Thymus (tissue), 14 donors: ENCODE measurements around the gene IFIT5. TPM values are rescaled to one million over a fixed set of nuclear protein-coding genes. Genes with fewer than 3 reads are reported as not detected.

Source experiments
- DNase-seq, 9 donors: peaks; one replicate each; pipeline ENCODE4 v3.0.0-alpha.2; 2013; ENCODE audit warnings: low spot score in 9 of 9, low read depth in 6 of 9, missing footprints in 1 of 9
- H3K27ac ChIP-seq, 2 donors: one replicate each; pipeline ENCODE4 v1.5.1; 2013; ENCODE audit warnings: control low read depth in 1 of 2, low read depth in 1 of 2, low read length in 1 of 2, mild to moderate bottlenecking in 1 of 2, moderate library complexity in 1 of 2
- H3K27me3 ChIP-seq, 2 donors: one replicate each; pipeline ENCODE4 v1.5.1; 2013; ENCODE audit warnings: low read length in 1 of 2; ENCODE audit not compliant: control insufficient read depth in 2 of 2, insufficient read depth in 1 of 2
- H3K36me3 ChIP-seq, 2 donors: one replicate each; pipeline ENCODE4 v1.5.1; 2013; ENCODE audit warnings: low read length in 1 of 2, mild to moderate bottlenecking in 1 of 2, moderate library complexity in 1 of 2; ENCODE audit not compliant: control insufficient read depth in 2 of 2, insufficient read depth in 2 of 2
- H3K4me1 ChIP-seq, 2 donors: one replicate each; pipeline ENCODE4 v1.5.1; 2013; ENCODE audit warnings: low read length in 2 of 2; ENCODE audit not compliant: control insufficient read depth in 2 of 2, insufficient read depth in 2 of 2
- H3K4me3 ChIP-seq, 2 donors: one replicate each; pipeline ENCODE4 v1.5.1; 2013; ENCODE audit warnings: low read length in 2 of 2, control low read depth in 1 of 2, mild to moderate bottlenecking in 1 of 2
- H3K9me3 ChIP-seq, 2 donors: one replicate each; pipeline ENCODE4 v1.5.1; 2013; ENCODE audit warnings: low read length in 1 of 2, mild to moderate bottlenecking in 1 of 2; ENCODE audit not compliant: control insufficient read depth in 2 of 2, insufficient read depth in 1 of 2
- WGBS: extraction: QIAGEN DNeasy Blood & Tissue Kit; methylation state at CpG from one replicate; pipeline ENCODE4 v1.1.7; 2013; 5-methylcytosine and 5-hydroxymethylcytosine counted together
- long read RNA-seq, 10 donors: transcript quantifications; one replicate each; lab custom pipeline, GENCODE V29; 2026
- polyA plus RNA-seq: library from polyadenylated mRNA; stranded (reverse); fragments of 200-250 nt; gene quantifications from one replicate; pipeline ENCODE4 v1.2.3, GENCODE V29; 2013
- total RNA-seq: library from RNA; stranded (reverse); fragments of 120-200 nt; gene quantifications from one replicate; pipeline ENCODE4 v1.2.4, GENCODE V29; 2013
- donor health status: healthy.

The IFIT5 gene, protein sequence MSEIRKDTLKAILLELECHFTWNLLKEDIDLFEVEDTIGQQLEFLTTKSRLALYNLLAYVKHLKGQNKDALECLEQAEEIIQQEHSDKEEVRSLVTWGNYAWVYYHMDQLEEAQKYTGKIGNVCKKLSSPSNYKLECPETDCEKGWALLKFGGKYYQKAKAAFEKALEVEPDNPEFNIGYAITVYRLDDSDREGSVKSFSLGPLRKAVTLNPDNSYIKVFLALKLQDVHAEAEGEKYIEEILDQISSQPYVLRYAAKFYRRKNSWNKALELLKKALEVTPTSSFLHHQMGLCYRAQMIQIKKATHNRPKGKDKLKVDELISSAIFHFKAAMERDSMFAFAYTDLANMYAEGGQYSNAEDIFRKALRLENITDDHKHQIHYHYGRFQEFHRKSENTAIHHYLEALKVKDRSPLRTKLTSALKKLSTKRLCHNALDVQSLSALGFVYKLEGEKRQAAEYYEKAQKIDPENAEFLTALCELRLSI
- total RNA-seq (17.6 TPM), polyA plus RNA-seq (17.4 TPM)
- long read RNA-seq, donor 1, full-length matches to known transcripts: 2 of 2 reads
- long read RNA-seq, donor 1, partial matches to known transcripts: 0 of 2 reads
- long read RNA-seq, donor 1, other reads (novel, unspliced or antisense): 0 of 2 reads
- long read RNA-seq, donor 2: 0 reads
- long read RNA-seq, donor 3, full-length matches to known transcripts: 7 of 7 reads
- long read RNA-seq, donor 3, partial matches to known transcripts: 0 of 7 reads
- long read RNA-seq, donor 3, other reads (novel, unspliced or antisense): 0 of 7 reads
- long read RNA-seq, donor 4, full-length matches to known transcripts: 3 of 3 reads
- long read RNA-seq, donor 4, partial matches to known transcripts: 0 of 3 reads
- long read RNA-seq, donor 4, other reads (novel, unspliced or antisense): 0 of 3 reads
- long read RNA-seq, donor 5, full-length matches to known transcripts: 15 of 15 reads
- long read RNA-seq, donor 5, partial matches to known transcripts: 0 of 15 reads
- long read RNA-seq, donor 5, other reads (novel, unspliced or antisense): 0 of 15 reads
- long read RNA-seq, donor 6, full-length matches to known transcripts: 6 of 6 reads
- long read RNA-seq, donor 6, partial matches to known transcripts: 0 of 6 reads
- long read RNA-seq, donor 6, other reads (novel, unspliced or antisense): 0 of 6 reads
- long read RNA-seq, donor 7, full-length matches to known transcripts: 11 of 11 reads
- long read RNA-seq, donor 7, partial matches to known transcripts: 0 of 11 reads
- long read RNA-seq, donor 7, other reads (novel, unspliced or antisense): 0 of 11 reads
- long read RNA-seq, donor 8, full-length matches to known transcripts: 7 of 7 reads
- long read RNA-seq, donor 8, partial matches to known transcripts: 0 of 7 reads
- long read RNA-seq, donor 8, other reads (novel, unspliced or antisense): 0 of 7 reads
- long read RNA-seq, donor 9, full-length matches to known transcripts: 3 of 3 reads
- long read RNA-seq, donor 9, partial matches to known transcripts: 0 of 3 reads
- long read RNA-seq, donor 9, other reads (novel, unspliced or antisense): 0 of 3 reads
- long read RNA-seq, donor 10, full-length matches to known transcripts: 6 of 6 reads
- long read RNA-seq, donor 10, partial matches to known transcripts: 0 of 6 reads
- long read RNA-seq, donor 10, other reads (novel, unspliced or antisense): 0 of 6 reads

DNA sequence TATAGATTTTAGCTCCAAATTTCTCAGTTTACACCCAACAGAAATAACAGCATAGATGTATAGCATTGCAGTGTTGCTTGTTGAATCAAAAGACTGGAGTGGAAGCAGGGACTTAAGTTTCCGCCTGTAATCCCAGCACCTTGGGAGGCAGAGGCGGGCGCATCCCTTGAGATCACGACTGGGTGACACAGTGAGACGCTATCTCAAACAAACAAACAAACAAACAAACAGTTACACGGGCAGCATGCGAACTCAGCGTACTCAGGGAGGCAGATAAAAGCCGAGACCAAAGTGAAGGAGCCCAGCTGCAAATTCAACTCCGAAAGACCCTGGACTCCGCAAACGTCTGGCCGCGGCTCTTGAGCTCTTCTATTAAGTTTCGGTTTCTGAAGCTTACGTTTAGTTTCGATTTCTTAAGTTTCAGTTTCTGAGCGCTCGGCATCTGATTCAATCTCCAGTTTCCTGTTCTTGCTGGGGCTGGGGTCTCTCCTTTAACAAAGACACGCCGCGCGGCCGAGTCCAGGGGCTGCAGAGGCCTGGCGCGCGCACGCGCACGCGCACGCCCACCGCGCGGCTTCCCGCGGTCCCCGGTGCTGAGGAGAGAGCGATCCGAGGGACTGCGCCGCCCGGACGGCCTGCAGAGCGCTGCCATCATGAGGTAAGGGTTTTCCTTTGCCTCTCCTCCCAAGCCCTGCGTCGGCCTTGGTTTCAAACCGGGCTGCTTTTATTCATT lies at the start of gene IFIT5:
Gene IFIT5, plus strand, starts transcription at position 423 of the 733 bp plus-strand sequence. Its CDS starts 231 bp downstream, at position 654.
- H3K36me3 ChIP-seq: peaks cover 0 to 12% of the 10 kb centered on the region in 2 donors
- H3K27ac ChIP-seq: peak within 1 kb of the TSS; percentile 80 to 96
- H3K4me1 ChIP-seq: peaks cover 3 to 8% of the 10 kb centered on the region in 2 donors
- peak; percentile 50 to 92 (median 70) for DNase-seq
- under 1% methylated on average over 48 of the region's 48 CpGs for WGBS
- peak within 1 kb of the TSS; percentile 62 to 93 for H3K4me3 ChIP-seq
- H3K9me3 ChIP-seq: peaks cover 0 to 8% of the 10 kb centered on the region in 2 donors
- no peaks in the 10 kb centered on the region for H3K27me3 ChIP-seq

DNA sequence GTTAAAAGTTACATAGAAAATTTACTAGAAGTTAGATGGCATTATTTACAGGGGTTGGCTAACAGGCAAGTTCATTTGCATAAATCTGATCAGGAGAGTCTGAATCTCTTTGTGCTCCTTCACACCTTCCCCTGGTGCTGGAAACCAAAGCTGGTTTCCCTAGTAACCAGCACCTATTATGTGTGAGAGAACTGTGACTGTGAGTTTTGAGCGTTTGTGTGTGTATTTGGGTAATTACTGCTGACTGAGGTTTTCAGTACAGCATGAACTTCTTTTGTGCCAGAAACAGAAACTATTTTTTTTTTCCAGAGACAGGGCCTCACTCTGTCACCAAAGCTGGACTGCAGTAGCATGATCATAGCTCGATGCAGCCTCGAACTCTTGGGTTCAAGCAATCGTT lies 46.8 kb upstream of the IFIT5 start:
- no peaks in the 10 kb centered on the region for H3K36me3 ChIP-seq
- 81% methylated on average over 4 of the region's 4 CpGs for WGBS
- no peak overlapping the region for H3K27ac ChIP-seq
- no peaks in the 10 kb centered on the region for H3K9me3 ChIP-seq
- H3K27me3 ChIP-seq: no peaks in the 10 kb centered on the region
- H3K4me1 ChIP-seq: peaks cover 0 to 3% of the 10 kb centered on the region in 2 donors
- H3K4me3 ChIP-seq: no peak overlapping the region
- peak in 2 of 9 donors; percentile 4 to 39 for DNase-seq

DNA sequence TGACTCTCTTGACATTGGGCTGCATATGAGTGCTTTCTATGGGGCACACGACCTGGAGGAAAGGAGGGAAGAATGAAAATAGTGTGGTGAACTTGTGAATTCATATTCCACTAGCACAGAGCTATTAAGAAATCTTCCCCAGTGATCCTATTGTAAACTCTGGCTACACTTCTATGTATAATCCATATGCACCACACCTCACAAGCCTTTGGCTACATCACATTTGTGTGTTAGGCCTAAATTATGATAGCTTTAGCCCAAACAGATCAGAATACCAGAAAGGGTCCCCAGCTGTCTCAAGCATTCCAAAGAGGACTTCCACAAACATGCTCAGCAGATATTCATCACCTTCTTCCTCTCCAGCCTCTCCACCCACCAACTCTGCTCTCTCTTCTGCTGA lies 46.2 kb upstream of the IFIT5 start:
- Histone ChIP-seq H3K4me1 (peaks cover 0 to 3% of the 10 kb centered on the region in 2 donors), H3K36me3 (no peaks in the 10 kb centered on the region), H3K27ac (no peak overlapping the region), H3K9me3 (no peaks in the 10 kb centered on the region), H3K27me3 (no peaks in the 10 kb centered on the region), H3K4me3 (no peak overlapping the region)
- WGBS: 89% methylated on average over 1 of the region's 1 CpG
- no peak for DNase-seq

DNA sequence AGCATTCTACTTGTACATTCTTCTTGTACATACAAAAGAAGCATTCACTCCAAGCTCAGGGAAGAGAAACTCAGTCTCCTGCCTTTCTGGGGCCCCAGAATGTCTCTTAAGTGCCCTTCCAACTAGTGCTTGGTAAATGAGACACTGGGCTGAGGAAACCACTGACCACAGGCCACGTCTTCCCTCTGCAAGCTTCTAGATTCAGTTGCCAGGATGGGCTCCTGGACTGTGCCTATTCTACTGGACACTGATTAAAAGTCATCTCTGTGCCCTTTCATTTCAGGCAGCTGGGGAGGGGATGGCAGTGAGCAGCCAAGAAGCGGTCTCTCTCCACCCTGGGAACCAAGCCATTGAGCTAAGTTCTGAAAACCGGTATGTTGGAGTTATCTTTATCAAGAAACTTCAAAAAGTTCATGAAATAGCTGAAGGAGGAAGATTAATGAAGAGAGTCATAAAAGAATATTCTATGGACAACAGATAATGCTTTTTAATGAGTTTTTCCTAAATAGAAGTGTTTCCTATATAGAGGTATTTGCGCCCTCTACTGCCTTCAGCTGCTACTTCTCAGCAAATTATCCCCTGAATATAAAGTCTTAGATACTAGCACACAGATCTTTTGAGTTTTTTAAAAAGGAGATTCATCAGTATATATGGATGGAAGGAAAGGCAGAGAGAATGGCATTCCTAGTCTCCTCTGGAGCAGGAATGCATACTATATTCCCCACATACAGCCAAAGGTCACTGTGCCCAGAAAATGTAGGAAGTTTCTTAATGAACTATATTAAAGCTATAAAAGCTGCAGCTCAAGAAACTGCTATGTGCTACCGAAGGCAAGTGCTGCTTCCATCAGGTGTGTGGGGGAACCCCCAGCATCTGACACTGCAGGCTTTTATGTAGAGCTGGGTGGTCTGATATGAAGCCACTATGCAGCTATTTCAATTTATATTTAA lies 44.9 kb upstream of the IFIT5 start:
- Histone ChIP-seq H3K27ac (no peak overlapping the region), H3K4me3 (no peak overlapping the region), H3K36me3 (no peaks in the 10 kb centered on the region), H3K9me3 (no peaks in the 10 kb centered on the region), H3K27me3 (no peaks in the 10 kb centered on the region), H3K4me1 (peaks cover 0 to 3% of the 10 kb centered on the region in 2 donors)
- 79% methylated on average over 5 of the region's 5 CpGs for WGBS
- DNase-seq: peak in 1 of 9 donors; percentile 42

DNA sequence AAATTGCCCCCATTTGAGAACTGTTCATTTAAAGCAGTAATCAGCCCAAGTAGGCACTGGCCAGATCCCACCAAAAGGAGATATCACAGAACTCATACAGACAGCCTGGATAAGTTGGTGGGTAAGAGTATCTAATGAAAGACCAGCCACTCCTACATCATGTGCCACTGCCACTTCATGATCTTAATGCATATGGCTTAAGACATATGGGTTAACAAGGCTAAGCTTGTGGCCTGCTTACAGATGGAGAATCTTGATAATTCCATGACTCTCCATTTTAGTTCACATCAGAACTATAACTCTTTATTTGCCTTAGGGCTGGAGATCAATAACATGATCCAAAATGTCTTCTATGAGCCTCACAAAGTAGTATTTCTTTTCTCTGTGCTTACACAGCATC lies 43.3 kb upstream of the IFIT5 start:
- no peaks in the 10 kb centered on the region for H3K36me3 ChIP-seq
- no peak for DNase-seq
- peaks cover 0 to 6% of the 10 kb centered on the region in 2 donors for H3K4me1 ChIP-seq

DNA sequence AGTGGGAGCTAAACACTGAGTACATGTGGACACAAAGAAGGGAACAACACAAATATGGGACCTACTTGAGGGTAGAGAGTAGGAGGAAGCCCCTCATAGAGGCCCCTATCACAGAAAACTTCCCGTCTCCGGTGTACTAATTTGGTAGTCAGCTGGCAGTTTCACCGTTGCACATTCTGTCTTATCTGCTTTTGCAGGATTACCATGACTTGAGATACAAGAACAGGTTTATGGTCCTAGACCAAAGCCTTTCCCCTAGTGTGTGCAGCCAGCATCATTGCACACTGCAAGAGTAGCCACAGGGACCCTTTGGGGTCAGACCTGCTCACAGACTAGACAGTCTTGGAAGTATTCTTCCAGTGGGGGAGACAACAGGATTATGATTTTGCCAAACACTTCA lies 42.4 kb upstream of the IFIT5 start:
- H3K36me3 ChIP-seq: no peaks in the 10 kb centered on the region
- 67% methylated on average over 3 of the region's 3 CpGs for WGBS
- H3K27ac ChIP-seq: no peak overlapping the region
- no peaks in the 10 kb centered on the region for H3K9me3 ChIP-seq
- H3K4me3 ChIP-seq: no peak overlapping the region
- peaks cover 0 to 6% of the 10 kb centered on the region in 2 donors for H3K4me1 ChIP-seq
- no peak for DNase-seq
- no peaks in the 10 kb centered on the region for H3K27me3 ChIP-seq

More for the DNA sequence above, 43.3 kb upstream of the IFIT5 start:
- H3K4me3 ChIP-seq: no peak overlapping the region
- H3K27me3 ChIP-seq: no peaks in the 10 kb centered on the region
- no peaks in the 10 kb centered on the region for H3K9me3 ChIP-seq
- no peak overlapping the region for H3K27ac ChIP-seq

DNA sequence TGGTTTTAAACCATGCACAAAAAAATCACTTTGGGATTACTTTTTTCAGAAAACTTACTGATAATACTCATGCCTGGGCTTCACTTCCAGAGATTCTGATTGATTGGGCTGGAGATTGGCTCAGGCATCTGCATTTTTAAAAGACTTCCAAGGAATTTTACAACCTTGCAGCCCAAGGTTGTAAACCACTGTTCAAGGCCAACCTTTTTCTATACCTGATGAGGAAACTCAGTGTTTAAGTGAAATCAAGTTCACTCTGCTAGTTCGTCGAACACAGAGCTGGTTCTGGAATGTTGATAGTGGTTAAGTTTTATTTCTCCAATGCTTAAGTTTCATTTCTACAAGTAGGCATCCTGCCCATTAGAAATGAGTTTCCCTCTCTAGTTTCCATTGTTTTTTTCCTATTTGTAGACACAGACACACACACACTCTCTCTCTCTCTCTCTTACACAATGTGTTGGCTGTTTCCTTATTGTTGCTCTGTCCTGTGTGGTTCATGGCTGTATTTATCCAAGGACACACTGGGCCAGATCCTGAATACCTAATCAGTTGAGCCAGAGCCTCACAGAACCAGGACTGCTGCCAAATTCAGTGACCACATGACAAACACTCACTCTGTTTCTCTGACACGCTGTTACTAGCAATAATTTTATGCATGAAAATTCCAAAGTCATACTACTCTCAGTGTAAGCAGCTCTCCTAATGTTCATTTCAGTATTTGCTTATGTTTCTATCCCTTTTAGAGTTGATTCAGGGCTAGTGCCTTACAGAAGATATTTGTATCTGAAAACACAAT lies 40.3 kb upstream of the IFIT5 start:
- 89% methylated on average over 3 of the region's 3 CpGs for WGBS
- H3K27ac ChIP-seq: peak overlapping the region; percentile 5 to 47
- no peaks in the 10 kb centered on the region for H3K36me3 ChIP-seq
- no peak for DNase-seq
- peaks cover 0 to 5% of the 10 kb centered on the region in 2 donors for H3K4me1 ChIP-seq
- no peaks in the 10 kb centered on the region for H3K27me3 ChIP-seq
- no peak overlapping the region for H3K4me3 ChIP-seq
- H3K9me3 ChIP-seq: no peaks in the 10 kb centered on the region
